NB4 (cell line): ENCODE results near the gene LAMA1.

ENCODE experiments used
- DNase-seq: peaks from one replicate; pipeline ENCODE4 v3.0.0; 2010; ENCODE audit warnings: low read depth
- H3K4me3 ChIP-seq: one replicate; pipeline ENCODE4 v1.5.1; 2011; ENCODE audit warnings: mild to moderate bottlenecking, low read depth, low read length, moderate library complexity
- CTCF ChIP-seq: IDR thresholded peaks from one replicate; pipeline ENCODE4 v1.5.1; 2012; ENCODE audit warnings: low read depth, low read length
- MAX ChIP-seq: IDR thresholded peaks from 2 replicates; pipeline ENCODE4 v1.6.1; 2011; ENCODE audit warnings: low read depth, low read length
- MYC ChIP-seq: IDR thresholded peaks from 2 replicates; pipeline ENCODE4 v1.6.1; 2011; ENCODE audit warnings: low read depth, low read length
- POLR2A ChIP-seq: IDR thresholded peaks from 2 replicates; pipeline ENCODE4 v1.6.1; 2011; ENCODE audit warnings: mild to moderate bottlenecking; ENCODE audit not compliant: insufficient read length; ENCODE audit errors: extremely low read depth

Gene LAMA1

GRCh38 chr18:7025194-7025593 lies 92.4 kb downstream of the LAMA1 start:
- TF ChIP-seq MYC: no peak
- no peak for TF ChIP-seq CTCF
- TF ChIP-seq MAX: no peak
- no peak for TF ChIP-seq POLR2A
- DNase-seq: no peak
- H3K4me3 ChIP-seq: no peak overlapping the region

GRCh38 chr18:7023581-7023980 lies 94.0 kb downstream of the LAMA1 start:
- DNase-seq: no peak
- no peak for TF ChIP-seq MYC
- no peak for TF ChIP-seq CTCF
- no peak overlapping the region for H3K4me3 ChIP-seq

- TF ChIP-seq MYC (no peak), POLR2A (no peak), MAX (no peak), CTCF (no peak)
- no peak overlapping the region for H3K4me3 ChIP-seq
- DNase-seq: no peak
Measured at GRCh38 chr18:7023063-7023580, 94.5 kb downstream of the LAMA1 start.

- no peak overlapping the region for H3K4me3 ChIP-seq
- TF ChIP-seq CTCF (peak; percentile 32), MAX (peak; percentile 40; the same call in 1 of the 2 replicates), MYC (no peak; the same call in 1 of the 2 replicates), POLR2A (no peak)
- DNase-seq: peak; percentile 60
Measured at GRCh38 chr18:7021994-7022840, 95.4 kb downstream of the LAMA1 start.

- no peak for TF ChIP-seq CTCF
- H3K4me3 ChIP-seq: no peak overlapping the region
- no peak for DNase-seq
Measured at GRCh38 chr18:7020995-7021777, 96.4 kb downstream of the LAMA1 start.

- TF ChIP-seq MYC: no peak
- TF ChIP-seq CTCF: no peak
- no peak for TF ChIP-seq POLR2A
- TF ChIP-seq MAX: no peak
- DNase-seq: no peak
- H3K4me3 ChIP-seq: no peak overlapping the region
Measured at GRCh38 chr18:7017013-7017412, 100.6 kb downstream of the LAMA1 start.
